ENCODE results near the gene TSC22D4. TPM values are rescaled to one million over a fixed set of nuclear protein-coding genes. Genes with fewer than 3 reads are reported as not detected.

TSC22D4 gene
- total and polyA plus RNA-seq, 8 donors, result 47.0 to 65.1 (median 56.1) TPM

- Histone ChIP-seq H3K4me3 (no peak overlapping the region), H3K4me1 (peaks cover 6 to 32% of the 10 kb centered on the region in 2 donors), H3K27ac (peak overlapping the region in 1 of 2 donors; percentile 4), H3K27me3 (no peaks in the 10 kb centered on the region), H3K9me3 (no peaks in the 10 kb centered on the region), H3K36me3 (peaks cover 0 to 19% of the 10 kb centered on the region in 2 donors)
- intact Hi-C loops (cut with DNase I), result no loop called here
- DNase-seq, result no peak
- ATAC-seq, result no peak
- no peak for TF ChIP-seq CTCF (IDR thresholded peaks at IDR 0.05)
These were observed 40.8 kb downstream of the TSC22D4 start for GRCh38 chr7:100438172-100438571.

- Histone ChIP-seq H3K36me3 (peaks cover 0 to 26% of the 10 kb centered on the region in 2 donors), H3K27me3 (no peaks in the 10 kb centered on the region), H3K4me3 (peak overlapping the region in 1 of 2 donors; percentile 87), H3K4me1 (peaks cover 6 to 40% of the 10 kb centered on the region in 2 donors), H3K9me3 (no peaks in the 10 kb centered on the region), H3K27ac (peak overlapping the region; percentile 94 to 96)
- TF ChIP-seq CTCF (IDR thresholded peaks at IDR 0.05), result no peak
- intact Hi-C loops (cut with DNase I), result no loop called here
- no peak for ATAC-seq
- DNase-seq, result no peak
These were observed 41.6 kb downstream of the TSC22D4 start for GRCh38 chr7:100437150-100438100.

GRCh38 chr7:100435401-100436304 lies 43.4 kb downstream of the TSC22D4 start:
- DNase-seq (peak in 2 of 4 donors; percentile 40 to 88), ATAC-seq (peak; percentile 49)
- intact Hi-C loops (cut with DNase I), result no loop called here
- no peaks in the 10 kb centered on the region for H3K27me3 ChIP-seq
- H3K9me3 ChIP-seq, result no peaks in the 10 kb centered on the region
- TF ChIP-seq CTCF (IDR thresholded peaks at IDR 0.05), result no peak
- peak overlapping the region; percentile 94 to 96 for H3K27ac ChIP-seq
- peak overlapping the region; percentile 71 to 87 for H3K4me3 ChIP-seq
- peaks cover 14 to 57% of the 10 kb centered on the region in 2 donors for H3K4me1 ChIP-seq
- peaks cover 0 to 37% of the 10 kb centered on the region in 2 donors for H3K36me3 ChIP-seq

GRCh38 chr7:100434297-100435144 lies 44.5 kb downstream of the TSC22D4 start:
- ATAC-seq (no peak), DNase-seq (peak in 1 of 4 donors; percentile 28)
- Histone ChIP-seq H3K4me3 (peak overlapping the region in 1 of 2 donors; percentile 87), H3K36me3 (peaks cover 0 to 37% of the 10 kb centered on the region in 2 donors), H3K9me3 (no peaks in the 10 kb centered on the region), H3K27ac (peak overlapping the region; percentile 5 to 96), H3K27me3 (no peaks in the 10 kb centered on the region), H3K4me1 (peaks cover 17 to 63% of the 10 kb centered on the region in 2 donors)
- intact Hi-C loops (cut with DNase I), result no loop called here
- TF ChIP-seq CTCF (IDR thresholded peaks at IDR 0.05), result no peak
